Measurements from ENCODE around the gene KIAA0319L.

DNA sequence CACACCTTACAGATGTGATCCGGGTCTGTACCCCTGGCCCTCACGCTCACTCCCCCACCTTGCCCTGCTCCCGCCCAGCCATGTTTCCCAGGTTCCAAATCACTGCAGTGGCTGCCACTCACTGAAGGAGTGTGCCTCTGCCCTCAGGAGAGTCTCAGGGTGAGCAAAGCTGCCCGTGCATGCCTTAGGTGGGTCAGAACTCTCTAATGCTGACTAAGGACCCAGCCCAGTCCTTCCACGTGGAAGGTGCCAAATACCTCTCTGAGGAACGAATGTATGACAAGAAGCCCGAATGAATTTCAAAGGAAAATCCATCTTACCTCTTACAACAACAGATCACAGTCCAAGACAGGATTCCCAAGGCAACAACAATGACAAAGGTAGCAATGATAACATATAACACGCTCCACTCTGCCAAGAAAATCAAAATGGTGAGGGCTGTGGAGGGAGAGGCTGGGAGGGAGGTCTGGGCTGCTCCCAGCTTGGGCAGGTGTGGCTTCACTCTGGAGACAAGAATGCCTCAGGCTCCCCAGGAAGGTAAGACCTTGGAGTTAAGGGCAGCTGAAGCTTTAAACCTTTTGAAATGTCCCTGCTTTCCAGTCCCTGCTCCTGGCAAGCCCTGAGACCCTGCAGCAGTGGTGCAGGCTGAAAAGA is 115.2 kb downstream of the KIAA0319L start:
- no peak for TF ChIP-seq POLR2AphosphoS5 (IDR thresholded peaks at IDR 0.05)
- TF ChIP-seq, protein P1, sequence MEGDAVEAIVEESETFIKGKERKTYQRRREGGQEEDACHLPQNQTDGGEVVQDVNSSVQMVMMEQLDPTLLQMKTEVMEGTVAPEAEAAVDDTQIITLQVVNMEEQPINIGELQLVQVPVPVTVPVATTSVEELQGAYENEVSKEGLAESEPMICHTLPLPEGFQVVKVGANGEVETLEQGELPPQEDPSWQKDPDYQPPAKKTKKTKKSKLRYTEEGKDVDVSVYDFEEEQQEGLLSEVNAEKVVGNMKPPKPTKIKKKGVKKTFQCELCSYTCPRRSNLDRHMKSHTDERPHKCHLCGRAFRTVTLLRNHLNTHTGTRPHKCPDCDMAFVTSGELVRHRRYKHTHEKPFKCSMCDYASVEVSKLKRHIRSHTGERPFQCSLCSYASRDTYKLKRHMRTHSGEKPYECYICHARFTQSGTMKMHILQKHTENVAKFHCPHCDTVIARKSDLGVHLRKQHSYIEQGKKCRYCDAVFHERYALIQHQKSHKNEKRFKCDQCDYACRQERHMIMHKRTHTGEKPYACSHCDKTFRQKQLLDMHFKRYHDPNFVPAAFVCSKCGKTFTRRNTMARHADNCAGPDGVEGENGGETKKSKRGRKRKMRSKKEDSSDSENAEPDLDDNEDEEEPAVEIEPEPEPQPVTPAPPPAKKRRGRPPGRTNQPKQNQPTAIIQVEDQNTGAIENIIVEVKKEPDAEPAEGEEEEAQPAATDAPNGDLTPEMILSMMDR (IDR thresholded peaks at IDR 0.05), result no peak
- no peak for TF ChIP-seq POLR2A (IDR thresholded peaks at IDR 0.05)

All from transverse colon (tissue), 4 donors.